Subcutaneous adipose tissue (tissue), 4 donors: ENCODE results near the gene CLIP4. TPM values are rescaled to one million over a fixed set of nuclear protein-coding genes. Genes with fewer than 3 reads are reported as not detected.

Experiments
- total RNA-seq, 4 donors: library from RNA; depleted of rRNA; stranded (reverse); fragments of >200 nt; gene quantifications; one replicate each; pipeline ENCODE4 v1.1.0, GENCODE V29; 2016
- TF ChIP-seq, protein P1 (sequence below): fragments of 450-650 bp; IDR thresholded peaks from one replicate; pipeline ENCODE4 v1.5.1; 2016; ENCODE audit warnings: low read depth, mild to moderate bottlenecking, control low read depth, antibody characterized with exemption, moderate library complexity

Gene CLIP4
- total RNA-seq, 4 donors from 2014 or later = 59.3 to 103 (median 96.6) TPM

DNA sequence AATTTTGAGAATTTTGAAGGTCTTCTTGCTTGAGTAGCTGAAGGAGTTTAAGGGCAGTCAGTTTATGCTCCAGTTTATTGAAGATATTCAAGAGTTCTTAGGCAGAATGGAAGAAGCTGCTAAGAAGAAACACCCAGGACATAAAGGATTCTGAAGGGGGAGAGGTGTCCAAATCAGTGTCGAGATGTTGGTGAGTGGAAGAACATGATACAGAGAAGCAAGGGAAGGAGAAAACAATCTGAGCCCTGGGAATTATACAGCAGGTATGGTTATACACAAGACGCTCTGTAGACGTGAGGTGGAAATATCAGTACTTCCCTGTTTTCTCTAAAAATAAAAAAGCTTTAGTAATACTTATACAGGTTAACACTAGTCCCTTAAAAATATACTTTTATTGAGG lies 60.1 kb downstream of the CLIP4 start:
- TF ChIP-seq, protein P1, sequence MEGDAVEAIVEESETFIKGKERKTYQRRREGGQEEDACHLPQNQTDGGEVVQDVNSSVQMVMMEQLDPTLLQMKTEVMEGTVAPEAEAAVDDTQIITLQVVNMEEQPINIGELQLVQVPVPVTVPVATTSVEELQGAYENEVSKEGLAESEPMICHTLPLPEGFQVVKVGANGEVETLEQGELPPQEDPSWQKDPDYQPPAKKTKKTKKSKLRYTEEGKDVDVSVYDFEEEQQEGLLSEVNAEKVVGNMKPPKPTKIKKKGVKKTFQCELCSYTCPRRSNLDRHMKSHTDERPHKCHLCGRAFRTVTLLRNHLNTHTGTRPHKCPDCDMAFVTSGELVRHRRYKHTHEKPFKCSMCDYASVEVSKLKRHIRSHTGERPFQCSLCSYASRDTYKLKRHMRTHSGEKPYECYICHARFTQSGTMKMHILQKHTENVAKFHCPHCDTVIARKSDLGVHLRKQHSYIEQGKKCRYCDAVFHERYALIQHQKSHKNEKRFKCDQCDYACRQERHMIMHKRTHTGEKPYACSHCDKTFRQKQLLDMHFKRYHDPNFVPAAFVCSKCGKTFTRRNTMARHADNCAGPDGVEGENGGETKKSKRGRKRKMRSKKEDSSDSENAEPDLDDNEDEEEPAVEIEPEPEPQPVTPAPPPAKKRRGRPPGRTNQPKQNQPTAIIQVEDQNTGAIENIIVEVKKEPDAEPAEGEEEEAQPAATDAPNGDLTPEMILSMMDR = no peak

DNA sequence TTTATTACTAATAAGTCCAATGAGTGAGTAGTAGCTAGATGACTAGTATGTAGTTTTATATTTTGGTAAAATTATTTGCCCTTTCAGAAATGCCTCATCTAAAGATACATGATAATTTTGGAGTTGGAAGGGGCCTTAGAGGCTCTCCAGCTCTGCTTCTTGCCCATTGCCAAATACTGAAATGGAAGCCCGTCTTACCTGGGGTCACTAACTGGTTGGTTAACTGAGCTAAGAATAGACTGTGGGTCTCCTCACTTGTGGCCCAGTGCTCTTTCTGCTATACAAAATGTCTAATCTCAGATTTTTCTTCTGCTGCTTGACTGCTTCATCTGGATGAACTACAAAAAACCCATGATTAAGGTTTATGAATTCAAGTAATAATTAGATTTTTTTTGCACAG lies 67.1 kb downstream of the CLIP4 start:
- TF ChIP-seq, protein P1 = no peak

DNA sequence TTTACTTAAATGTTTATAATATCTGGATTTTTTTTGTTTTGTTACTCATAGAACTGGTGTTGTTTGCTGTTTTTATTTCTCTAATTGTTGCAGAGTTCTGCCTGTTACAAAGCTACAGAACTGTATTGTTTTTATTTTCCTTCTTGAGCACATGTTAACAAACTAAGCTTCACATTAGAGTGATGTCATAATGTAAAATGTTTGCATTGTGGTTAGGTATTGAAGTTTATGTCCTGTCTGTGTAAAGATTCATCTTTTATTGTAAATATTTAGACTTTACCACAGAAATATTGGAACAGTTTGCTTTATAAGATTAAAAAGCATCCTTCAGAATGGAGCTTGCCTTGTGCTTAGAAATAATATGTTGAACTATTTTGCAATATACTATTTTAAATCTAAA lies 67.7 kb downstream of the CLIP4 start:
- TF ChIP-seq, protein P1 = no peak

DNA sequence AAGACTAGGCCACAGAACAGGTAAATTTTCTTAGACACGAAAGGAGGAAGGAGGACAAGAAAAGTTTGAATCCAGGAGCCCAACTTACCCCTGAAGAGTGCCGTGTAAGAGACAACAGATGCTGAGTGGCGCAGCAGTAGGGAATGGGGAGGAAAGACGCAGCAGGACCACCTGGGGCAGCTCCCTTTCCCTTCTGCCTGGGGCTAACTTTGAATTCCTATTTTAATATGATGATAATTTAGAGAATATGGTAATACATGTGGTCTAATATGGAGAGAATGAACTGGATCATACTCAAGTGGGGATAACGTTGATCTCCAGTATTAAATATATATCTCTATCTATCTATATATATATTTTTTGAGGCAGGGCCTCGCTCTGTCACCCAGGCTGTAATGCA lies 69.3 kb downstream of the CLIP4 start:
- TF ChIP-seq, protein P1 = no peak

DNA sequence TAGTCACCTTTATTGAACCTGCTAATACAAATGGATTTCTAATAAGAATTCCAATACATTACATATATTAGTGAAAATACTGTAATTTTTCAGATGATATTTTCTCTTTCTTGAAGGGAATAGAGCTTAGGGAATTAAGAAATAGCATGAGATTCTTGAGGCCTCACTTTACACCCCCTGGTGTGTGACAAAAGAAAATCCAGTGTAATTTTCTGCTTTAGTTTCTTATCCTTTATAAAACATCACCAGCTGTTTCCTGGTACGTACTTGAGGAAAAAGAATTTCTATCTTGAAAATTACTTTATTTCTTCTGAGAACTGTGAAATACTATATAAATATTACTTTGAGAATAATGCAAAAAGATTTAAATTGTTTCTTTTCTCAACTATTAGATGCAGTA lies 71.6 kb downstream of the CLIP4 start:
- TF ChIP-seq, protein P1 = no peak

DNA sequence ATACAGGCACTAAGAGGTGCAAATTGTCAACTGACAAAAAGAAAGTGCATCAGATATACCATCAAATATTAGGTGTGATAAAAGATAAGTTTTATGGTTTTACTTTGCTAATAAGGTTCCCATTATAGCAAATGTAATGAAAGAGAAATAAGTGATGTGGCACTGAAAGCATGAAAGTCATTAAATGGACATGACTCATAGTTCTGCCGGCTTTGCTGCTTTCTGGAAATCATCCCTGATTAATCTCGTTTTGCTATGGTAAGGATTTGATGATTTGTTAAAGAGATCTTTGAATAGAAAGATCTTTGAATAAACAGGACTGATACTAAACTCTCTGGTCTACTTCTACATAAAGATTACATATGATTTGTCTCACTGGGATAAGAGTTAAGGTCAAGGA lies 72.7 kb downstream of the CLIP4 start:
- TF ChIP-seq, protein P1 = no peak

DNA sequence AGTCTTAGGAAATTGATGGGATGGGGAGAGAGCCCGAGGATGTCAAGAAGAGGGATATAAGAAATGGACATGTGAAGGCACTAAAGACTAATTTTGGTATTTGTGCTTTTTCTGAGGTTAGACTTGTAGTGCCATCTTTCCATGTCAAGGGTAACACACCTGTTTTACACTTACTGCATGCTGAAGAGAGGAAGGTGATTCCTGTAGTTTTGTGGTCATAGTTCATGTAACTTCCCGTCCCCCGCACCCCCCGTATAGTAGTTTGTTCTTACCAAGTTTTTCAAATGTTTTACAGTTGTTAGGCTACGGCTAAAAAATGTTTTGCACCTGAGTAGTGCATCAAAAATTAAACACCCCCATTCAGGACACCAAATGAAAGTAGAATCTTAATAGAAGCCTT lies 73.8 kb downstream of the CLIP4 start:
- TF ChIP-seq, protein P1 = no peak
